Stimulated activated CD4-positive, alpha-beta T cell treated with anti-CD3 and anti-CD28 coated beads, Interleukin-2, amount 100 ng/mL, for 4 hours (primary cell): Measurements from ENCODE around the gene ITGA4.

Experiments
- DNase-seq: peaks from one replicate; pipeline ENCODE4 v3.0.0-alpha.2; 2020; ENCODE audit warnings: low read depth

The ITGA4 gene

DNA sequence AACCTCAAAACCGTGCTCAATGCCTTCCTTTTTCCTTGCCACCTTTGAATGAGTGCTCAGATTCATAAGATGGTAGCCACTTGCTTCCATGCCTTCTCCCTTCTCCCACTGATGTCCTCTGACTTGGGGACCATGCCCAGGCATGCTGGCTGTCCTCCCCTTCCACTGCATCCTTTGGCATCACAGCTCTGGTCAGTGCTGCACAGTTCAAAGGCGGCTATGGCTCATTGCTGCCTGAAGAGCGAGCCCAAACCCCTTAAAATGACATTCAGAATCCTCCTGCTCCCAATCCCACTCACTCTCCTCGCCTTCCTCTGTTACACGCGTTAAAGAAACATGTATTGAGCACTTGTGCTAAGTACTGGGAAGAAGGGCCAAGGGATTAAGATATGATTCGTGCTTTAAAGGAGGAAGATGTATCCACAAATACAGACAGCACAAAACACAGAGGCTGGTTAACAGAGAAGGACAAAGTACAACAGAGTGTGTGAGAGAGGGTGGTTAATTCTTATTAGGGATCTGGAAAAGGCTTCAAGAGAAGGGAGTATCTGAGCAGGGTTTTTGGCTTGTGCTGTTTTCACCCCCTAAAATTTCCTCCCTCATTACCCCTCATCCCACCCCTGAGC, 118.0 kb downstream of the ITGA4 start:
- no peak for DNase-seq

DNA sequence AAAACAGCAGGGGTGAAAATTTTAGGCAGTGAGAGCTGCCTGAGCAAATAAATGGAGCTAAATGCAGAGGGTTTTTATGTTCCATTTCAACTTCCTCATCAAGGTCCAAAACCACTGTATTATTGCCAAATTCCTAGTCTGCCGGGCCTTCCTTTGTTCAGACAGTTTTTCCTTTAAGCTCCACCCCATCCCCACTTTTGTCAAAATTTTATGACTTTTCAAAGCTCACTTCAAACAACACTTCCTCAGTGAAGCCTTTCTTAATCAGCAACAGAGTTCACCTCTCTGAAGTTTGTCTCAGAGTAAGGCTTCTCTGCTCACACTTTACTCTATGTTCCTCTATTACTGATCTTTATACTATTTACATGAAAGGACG, 118.5 kb downstream of the ITGA4 start:
- DNase-seq = no peak

DNA sequence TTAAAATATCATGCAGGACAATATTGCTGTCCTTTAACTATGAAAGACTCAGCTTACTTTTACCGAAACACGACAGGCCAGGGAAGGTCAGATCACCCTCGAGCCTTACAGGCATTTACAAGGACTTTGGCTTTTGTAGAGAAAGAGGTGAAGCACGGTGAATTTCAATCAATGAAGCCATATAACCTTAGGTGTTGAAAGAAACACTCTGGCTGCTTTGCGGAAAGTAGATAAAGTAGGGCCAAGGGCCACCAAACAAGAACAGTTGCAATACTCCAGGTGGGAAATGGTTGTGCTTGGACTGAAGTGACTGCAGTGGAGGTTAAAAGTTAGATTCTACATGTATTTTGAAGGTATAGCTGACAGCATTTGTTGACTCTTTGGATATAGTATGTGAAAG, 119.2 kb downstream of the ITGA4 start:
- no peak for DNase-seq

DNA sequence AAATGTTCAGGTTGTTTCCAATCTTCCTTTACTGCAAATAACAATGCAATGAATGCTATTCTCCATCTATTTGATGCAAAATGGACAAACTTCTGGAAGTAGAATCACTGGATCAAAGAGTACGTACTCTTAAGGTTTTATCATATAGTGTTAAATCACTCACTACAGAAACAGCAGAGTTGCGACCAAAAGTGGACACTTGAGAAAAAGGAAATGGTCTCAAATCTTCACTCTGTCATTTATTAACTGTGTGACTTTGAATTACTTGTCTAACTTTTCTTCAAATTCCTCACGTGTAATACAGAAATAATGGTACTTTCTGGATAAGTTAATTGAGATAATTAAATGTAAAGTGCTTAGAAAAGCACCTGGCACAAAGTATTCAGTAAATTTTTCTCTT, 121.6 kb downstream of the ITGA4 start:
- no peak for DNase-seq

DNA sequence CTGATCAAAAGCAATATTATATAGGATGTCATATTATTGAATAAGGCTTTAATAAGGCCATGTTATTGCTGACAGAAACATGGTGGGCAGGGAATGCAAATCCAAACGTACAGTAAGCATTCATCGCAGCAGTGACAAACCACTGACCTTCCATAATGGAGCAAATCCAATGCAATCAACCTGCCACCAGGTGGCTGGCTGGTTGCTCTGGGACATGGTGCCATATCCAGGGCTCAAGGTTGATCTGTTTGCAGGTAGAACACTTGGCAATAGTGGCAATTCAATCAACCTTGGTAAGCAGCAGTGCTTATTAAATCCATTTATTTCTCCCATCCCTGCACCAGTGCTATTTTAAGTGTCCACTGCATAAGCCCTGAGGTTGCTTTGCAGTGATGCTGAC, 124.3 kb downstream of the ITGA4 start:
- DNase-seq = no peak

DNA sequence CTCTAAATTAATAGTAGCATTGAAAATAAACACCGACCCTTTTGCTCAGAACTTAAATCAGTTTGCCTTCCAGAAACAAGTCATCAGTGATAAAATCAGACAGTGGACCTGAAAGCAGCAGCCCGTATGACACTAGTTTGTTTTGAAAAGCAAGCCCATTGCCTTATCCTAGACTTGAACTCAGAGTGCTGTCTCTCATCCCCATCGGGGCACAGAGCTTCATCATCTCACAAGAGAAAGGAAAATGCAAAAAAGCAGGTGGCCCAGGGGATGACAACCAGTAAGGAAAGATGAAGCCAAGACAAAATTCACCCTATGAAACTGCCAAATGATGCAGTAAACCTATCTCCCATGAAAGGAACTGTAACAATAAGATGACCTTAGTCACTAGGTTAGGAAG, 128.5 kb downstream of the ITGA4 start:
- DNase-seq = no peak
